Regular cardiac myocyte (primary cell): ENCODE measurements around the gene AAMP. TPM values are rescaled to one million over a fixed set of nuclear protein-coding genes. Genes with fewer than 3 reads are reported as not detected.

Experiments used
- total RNA-seq: library from RNA; depleted of rRNA; stranded (reverse); fragments of >200 nt; gene quantifications from 2 replicates; pipeline ENCODE4 v1.2.3, GENCODE V29; 2014

Gene AAMP
- total RNA-seq, result 139 and 182 TPM in 2 replicates

GRCh38 chr2:218269900-218270720, at the start of gene AAMP, which contains the start of gene PNKD:
Gene AAMP (minus strand): TSS chr2:218270137. CDS start chr2:218270086, 51 bp downstream.
Gene PNKD (plus strand): TSS chr2:218270519. CDS start chr2:218270536, 17 bp downstream.

GRCh38 chr2:218292048-218293014, 22.4 kb upstream of the AAMP start, which contains the start of gene TMBIM1:
Gene TMBIM1 (minus strand): TSS chr2:218292503. CDS start chr2:218282141, 10,362 bp downstream.

GRCh38 chr2:218260742-218261422, 9.1 kb downstream of the AAMP start, which contains the start of gene GPBAR1:
Gene GPBAR1 (plus strand): TSS chr2:218261015. CDS start chr2:218262725, 1,710 bp downstream.

GRCh38 chr2:218216674-218217359, 53.1 kb downstream of the AAMP start, which contains the start of gene ARPC2:
Gene ARPC2 (plus strand): TSS chr2:218217189. CDS start chr2:218217471, 282 bp downstream.

Other genes starting within 250 kb of the AAMP start
- not detected in 2 replicates for gene RUFY4, start 200.9 kb downstream of the AAMP start, total RNA-seq
- gene CXCR2, start 144.1 kb downstream of the AAMP start, total RNA-seq, result not detected in 2 replicates
- gene CXCR1, start 103.2 kb downstream of the AAMP start, total RNA-seq, result not detected in 2 replicates
- gene ARPC2, start 52.9 kb downstream of the AAMP start, total RNA-seq, result 299 and 544 TPM in 2 replicates
- 0.19 and 0.28 TPM in 2 replicates for gene GPBAR1, start 9.1 kb downstream of the AAMP start, total RNA-seq
- gene PNKD, start 382 bp upstream of the AAMP start, total RNA-seq, result 18.0 and 18.8 TPM in 2 replicates
- 124 and 187 TPM in 2 replicates for gene TMBIM1, start 22.4 kb upstream of the AAMP start, total RNA-seq
- gene CATIP, start 86.7 kb upstream of the AAMP start, total RNA-seq, result 0.28 TPM in 1 of 2 replicates, not detected in the other
- gene SLC11A1, start 112.1 kb upstream of the AAMP start, total RNA-seq, result 0.19 and 0.28 TPM in 2 replicates
- 40.8 and 50.7 TPM in 2 replicates for gene CTDSP1, start 129.7 kb upstream of the AAMP start, total RNA-seq
- gene VIL1, start 149.0 kb upstream of the AAMP start, total RNA-seq, result under 0.01 TPM in 2 replicates